ENCODE measurements around the gene SRPRB.

Gene SRPRB

GRCh38 chr3:133868186-133868585 is 62.6 kb downstream of the SRPRB start:
- Histone ChIP-seq H3K27me3 (ENCODE audit: control insufficient read depth, low read length) (no peaks in the 10 kb centered on the region), H3K27ac (ENCODE audit: low read depth, low read length) (no peak overlapping the region), H3K36me3 (ENCODE audit: control insufficient read depth, low read length) (no peaks in the 10 kb centered on the region), H3K4me2 (ENCODE audit: low read length) (no peak overlapping the region), H3K79me2 (ENCODE audit: control insufficient read depth, low read length) (no peaks in the 10 kb centered on the region), H3K9me2 (replicated peaks; ENCODE audit: control insufficient read depth, low read length) (no peaks in the 10 kb centered on the region), H3K4me1 (ENCODE audit: control insufficient read depth, low read length) (no peaks in the 10 kb centered on the region), H3F3A (ENCODE audit: control insufficient read depth, insufficient read depth) (no peaks in the 10 kb centered on the region), H4K20me1 (ENCODE audit: control insufficient read depth, insufficient read depth, low read depth, low read length) (no peaks in the 10 kb centered on the region), H3K9me3 (ENCODE audit: control insufficient read depth, insufficient read depth, low read length) (no peaks in the 10 kb centered on the region), H3K4me3 (ENCODE audit: low read length) (no peak overlapping the region)
- no peak for TF ChIP-seq CTCF (IDR thresholded peaks at IDR 0.05; ENCODE audit: low read depth, low read length, poor library complexity, severe bottlenecking)
- TF ChIP-seq EZH2phosphoT487 (IDR thresholded peaks at IDR 0.05; ENCODE audit: borderline replicate concordance, low read length): no peak

- Histone ChIP-seq H4K20me1 (ENCODE audit: control insufficient read depth, insufficient read depth, low read depth, low read length) (no peaks in the 10 kb centered on the region), H3K27ac (ENCODE audit: low read depth, low read length) (no peak overlapping the region), H3F3A (ENCODE audit: control insufficient read depth, insufficient read depth) (no peaks in the 10 kb centered on the region), H3K4me1 (ENCODE audit: control insufficient read depth, low read length) (no peaks in the 10 kb centered on the region), H3K4me3 (ENCODE audit: low read length) (no peak overlapping the region), H3K9me3 (ENCODE audit: control insufficient read depth, insufficient read depth, low read length) (no peaks in the 10 kb centered on the region), H3K27me3 (ENCODE audit: control insufficient read depth, low read length) (no peaks in the 10 kb centered on the region; the same call in 1 of the 2 replicates), H3K4me2 (ENCODE audit: low read length) (no peak overlapping the region), H3K36me3 (ENCODE audit: control insufficient read depth, low read length) (no peaks in the 10 kb centered on the region), H3K9me2 (replicated peaks; ENCODE audit: control insufficient read depth, low read length) (no peaks in the 10 kb centered on the region), H3K79me2 (ENCODE audit: control insufficient read depth, low read length) (no peaks in the 10 kb centered on the region)
- TF ChIP-seq CTCF (IDR thresholded peaks at IDR 0.05; ENCODE audit: low read depth, low read length, poor library complexity, severe bottlenecking) (no peak), EZH2phosphoT487 (IDR thresholded peaks at IDR 0.05; ENCODE audit: borderline replicate concordance, low read length) (no peak)
These were observed 63.3 kb downstream of the SRPRB start for GRCh38 chr3:133868758-133869475.

- no peaks in the 10 kb centered on the region for H3K9me3 ChIP-seq (ENCODE audit: control insufficient read depth, insufficient read depth, low read length)
- H3F3A ChIP-seq (ENCODE audit: control insufficient read depth, insufficient read depth): no peaks in the 10 kb centered on the region
- H4K20me1 ChIP-seq (ENCODE audit: control insufficient read depth, insufficient read depth, low read depth, low read length): no peaks in the 10 kb centered on the region
- no peaks in the 10 kb centered on the region for H3K36me3 ChIP-seq (ENCODE audit: control insufficient read depth, low read length)
- H3K27ac ChIP-seq (ENCODE audit: low read depth, low read length): no peak overlapping the region
- TF ChIP-seq CTCF (IDR thresholded peaks at IDR 0.05; ENCODE audit: low read depth, low read length, poor library complexity, severe bottlenecking) (no peak), EZH2phosphoT487 (IDR thresholded peaks at IDR 0.05; ENCODE audit: borderline replicate concordance, low read length) (no peak)
- H3K4me1 ChIP-seq (ENCODE audit: control insufficient read depth, low read length): no peaks in the 10 kb centered on the region
- H3K4me3 ChIP-seq (ENCODE audit: low read length): no peak overlapping the region
- H3K79me2 ChIP-seq (ENCODE audit: control insufficient read depth, low read length): no peaks in the 10 kb centered on the region
- no peaks in the 10 kb centered on the region; the same call in 1 of the 2 replicates for H3K27me3 ChIP-seq (ENCODE audit: control insufficient read depth, low read length)
- H3K9me2 ChIP-seq (replicated peaks; ENCODE audit: control insufficient read depth, low read length): no peaks in the 10 kb centered on the region
- H3K4me2 ChIP-seq (ENCODE audit: low read length): no peak overlapping the region
These were observed 64.0 kb downstream of the SRPRB start for GRCh38 chr3:133869586-133869985.
